Hippocampal formation (tissue), 2 donors: ENCODE measurements around the gene RFTN1.
A peak's percentile ranks its signal among the peaks of the same experiment; 100 is the strongest.

ENCODE experiments used
- DNase-seq, 2 donors: peaks; one replicate each; lab custom pipeline; 2025; lab: John Stamatoyannopoulos, UW

Gene RFTN1

DNA sequence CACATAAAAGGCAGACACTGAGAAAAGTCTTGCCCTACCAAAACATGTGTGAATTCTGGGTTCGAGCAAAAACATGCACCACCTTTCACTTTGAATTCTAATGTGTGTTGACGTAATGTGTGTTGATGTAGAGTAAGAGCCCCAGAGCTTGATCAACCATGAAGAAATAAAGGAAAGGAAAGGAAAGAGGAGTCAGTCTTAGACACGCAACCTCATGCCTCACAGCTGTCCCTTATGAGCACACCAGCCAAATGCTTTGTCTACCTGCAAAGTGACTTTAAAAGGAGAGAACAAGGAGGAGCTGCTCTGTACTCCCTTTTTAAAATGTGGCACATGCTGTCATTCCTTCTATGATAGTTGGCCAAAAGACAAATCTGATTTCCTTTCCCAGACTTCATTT is 80.8 kb downstream of the RFTN1 start:
- DNase-seq = no peak

DNA sequence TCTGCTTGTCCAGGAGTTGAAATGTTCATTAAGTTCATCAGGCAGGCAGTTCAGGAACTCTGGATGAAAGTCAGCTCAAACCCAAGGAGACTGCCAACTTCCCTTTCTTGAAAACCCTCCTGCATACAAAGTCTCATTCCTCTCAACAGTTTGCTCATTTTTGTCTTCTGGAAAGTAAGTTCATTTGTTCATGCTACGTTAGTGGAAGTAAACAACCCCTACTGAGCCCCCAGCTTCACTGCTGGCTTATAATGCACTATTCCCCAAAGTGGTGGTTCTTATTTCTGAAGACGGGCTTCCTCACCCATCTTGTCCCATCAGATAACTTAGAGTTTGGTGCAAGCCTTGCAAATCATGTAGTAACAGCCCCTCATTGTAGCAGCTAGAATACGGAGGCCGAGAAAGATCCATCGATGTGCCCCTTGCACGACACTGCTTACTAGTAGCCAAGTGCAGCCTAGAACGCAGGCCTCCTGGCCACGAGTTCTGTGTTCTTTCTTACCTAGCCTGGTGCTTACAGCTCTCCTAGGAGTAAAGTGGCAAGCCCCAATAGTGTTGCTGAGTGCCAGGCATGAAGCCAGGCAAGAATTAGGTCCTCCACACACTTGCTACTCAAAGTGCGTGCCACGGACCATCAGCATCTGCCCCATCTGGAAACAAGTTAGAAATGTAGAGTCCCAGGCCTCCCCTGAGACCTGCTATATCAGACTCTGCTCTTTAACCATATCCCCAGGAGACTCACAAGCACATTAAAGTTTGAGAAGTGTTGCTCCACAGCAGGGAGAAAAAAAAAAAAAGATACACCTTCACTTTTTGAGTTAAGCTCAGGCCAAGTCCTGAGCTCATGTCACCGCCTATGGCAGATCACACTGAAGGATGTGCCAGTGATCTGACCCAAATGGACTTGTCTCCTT is 82.5 kb downstream of the RFTN1 start:
- peak in 1 of 2 donors; percentile 41 for DNase-seq

DNA sequence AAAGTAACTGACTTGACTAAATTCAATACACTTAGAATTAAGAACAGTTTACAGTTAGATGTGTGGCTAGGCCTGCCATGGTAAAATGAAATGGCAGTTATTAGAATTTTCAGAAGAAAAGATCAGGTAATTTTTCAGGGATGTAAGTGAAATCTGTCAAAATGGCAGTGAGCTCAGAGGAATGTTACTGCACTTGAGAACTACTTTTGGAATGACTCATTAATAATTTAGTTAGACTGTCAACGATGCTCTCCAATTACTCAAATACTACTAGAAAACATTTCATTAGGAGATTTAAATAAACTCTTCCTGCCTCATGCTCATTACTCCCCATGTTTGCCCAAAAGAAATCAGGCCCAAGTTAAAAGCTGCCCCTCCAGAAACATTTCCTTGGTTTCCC is 84.4 kb downstream of the RFTN1 start:
- DNase-seq = no peak

- DNase-seq = no peak
These were observed 84.9 kb downstream of the RFTN1 start for GRCh38 chr3:16428612-16429011.

DNA sequence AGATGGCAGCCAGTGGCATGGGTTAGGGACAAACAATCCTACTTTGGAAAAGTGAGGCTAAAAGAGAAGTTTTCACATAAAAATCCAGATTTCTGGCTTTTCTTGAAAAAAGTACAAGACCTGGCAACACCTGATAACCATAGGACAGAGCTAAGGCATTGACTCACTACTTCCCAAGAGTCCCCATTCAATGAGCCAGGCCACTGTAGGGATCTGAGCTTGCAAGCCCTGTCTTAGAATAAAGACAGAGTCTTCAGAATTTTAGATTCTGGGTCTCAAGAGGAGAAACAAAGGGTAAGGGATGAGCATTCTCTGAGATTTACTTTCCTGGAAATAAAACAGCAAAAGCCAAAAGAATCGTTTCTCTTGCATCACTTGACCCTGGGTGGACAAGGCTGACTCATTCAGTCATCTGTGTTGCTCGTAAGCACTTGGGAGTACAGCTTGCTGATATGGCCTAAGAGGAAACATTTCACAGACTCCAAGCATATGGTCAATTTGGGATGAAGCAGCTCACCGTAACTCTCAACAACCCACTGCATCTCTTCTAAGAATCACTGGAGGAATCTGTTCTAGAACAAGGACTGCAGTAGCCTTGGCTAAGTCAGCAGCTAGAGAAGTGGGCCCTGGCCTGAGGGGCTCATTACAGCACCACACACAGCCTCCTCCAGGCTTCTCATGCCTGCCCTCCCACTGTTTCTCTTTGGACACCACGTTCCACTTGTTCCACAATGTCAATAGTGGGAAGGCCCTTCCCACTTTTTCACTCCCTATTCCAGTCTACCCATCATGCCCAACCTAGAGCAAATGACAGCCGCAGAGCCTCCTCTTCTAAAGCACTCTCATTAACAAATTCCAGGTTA is 86.2 kb downstream of the RFTN1 start:
- no peak for DNase-seq

DNA sequence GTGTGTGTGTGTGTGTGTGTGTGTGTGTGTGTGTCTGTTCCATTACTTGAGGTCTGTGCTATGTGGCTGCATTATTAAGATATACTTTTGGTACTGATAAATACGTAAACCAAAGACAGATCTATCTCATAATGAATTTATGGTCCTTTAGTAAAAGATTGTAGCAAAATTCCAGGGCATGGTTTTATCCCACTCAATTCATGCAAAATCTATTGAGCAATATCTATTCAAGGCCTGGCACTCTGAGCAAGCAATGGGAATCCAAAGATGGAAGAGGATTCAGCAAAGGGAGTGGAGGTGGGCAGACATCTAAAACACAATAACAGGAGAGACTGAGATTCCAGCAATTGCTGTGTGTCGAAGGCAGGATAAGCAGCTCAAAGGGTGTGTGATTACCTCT is 86.8 kb downstream of the RFTN1 start:
- DNase-seq = no peak

DNA sequence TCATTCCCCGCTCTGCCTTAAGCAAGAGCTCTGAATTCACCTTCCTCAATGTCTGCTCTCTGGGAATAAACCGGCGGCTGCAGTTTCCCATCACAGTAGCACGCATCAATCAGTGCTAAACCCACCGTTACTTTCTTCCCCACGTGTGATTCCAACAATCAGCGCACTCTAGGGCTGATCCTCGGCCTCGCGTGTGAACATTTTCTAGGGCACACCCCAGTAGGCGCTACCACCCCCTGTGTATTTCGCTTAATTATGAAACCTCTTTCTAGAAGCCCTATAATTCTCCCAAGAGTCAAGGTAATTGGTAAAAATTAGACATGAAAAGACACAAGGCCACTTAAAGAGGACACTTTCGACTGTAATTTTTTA is 87.5 kb downstream of the RFTN1 start:
- DNase-seq = no peak

DNA sequence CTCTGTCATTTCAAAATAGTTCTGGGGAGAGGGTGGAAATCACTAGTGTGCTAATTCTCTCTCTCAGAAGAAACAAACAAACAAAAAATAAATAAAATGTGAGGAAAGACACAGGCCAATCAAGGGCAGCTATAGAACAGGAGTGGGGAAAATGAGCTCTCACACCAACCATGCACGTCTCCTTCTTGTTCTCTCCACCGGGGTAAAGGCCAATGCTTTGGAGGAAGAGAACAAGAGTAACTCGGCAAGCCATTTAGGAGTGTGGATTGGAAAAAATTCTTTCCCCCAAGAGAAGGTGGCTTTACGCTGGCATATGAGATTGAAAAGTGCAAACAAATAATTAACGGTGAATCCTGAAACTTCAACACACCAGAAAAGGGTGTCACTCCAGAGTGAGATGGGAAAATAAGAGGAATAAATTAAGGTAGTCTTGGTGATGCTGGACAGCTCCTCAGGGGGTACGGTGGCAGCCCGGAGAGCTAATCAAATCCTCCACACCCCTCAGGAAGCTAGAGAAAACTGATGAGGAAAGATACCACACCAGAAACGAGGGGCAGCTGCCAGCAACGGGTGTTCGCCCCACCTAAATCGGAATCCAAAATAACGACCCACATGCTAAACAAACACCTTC is 88.0 kb downstream of the RFTN1 start:
- no peak for DNase-seq

DNA sequence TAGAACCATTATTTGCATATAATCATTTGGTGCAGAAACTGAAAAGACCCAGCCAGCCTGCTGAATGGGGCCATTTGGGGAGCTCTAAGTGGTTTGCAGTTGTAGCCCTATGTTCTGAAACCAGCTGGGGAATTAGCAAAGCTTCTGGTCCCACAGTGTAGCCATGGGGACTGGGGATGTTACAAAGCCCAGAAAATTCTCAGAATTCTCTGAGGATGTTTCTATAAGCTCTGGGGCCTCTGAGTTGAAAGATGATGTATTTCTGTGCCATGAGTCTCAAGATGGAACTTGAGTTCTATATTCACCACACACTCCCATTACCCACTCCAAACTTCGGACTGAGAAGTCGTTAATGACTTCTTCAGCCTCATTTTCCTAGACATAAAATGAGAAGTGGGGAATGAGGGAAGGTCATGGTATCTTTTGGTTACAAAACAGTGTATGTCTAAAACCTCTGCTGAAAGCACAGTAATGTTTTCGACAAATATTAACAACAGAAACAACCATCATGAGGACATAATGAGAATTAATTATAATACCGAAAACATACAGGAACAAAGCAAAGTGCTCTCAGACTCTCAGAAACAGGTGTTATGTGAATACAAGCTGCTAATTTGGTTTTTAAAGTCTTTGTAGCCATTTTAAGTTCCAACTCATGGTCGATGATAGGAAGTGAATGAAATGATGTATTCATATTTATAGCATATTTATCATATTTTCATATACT is 89.4 kb downstream of the RFTN1 start:
- no peak for DNase-seq

GRCh38 chr3:16423298-16423697 is 90.2 kb downstream of the RFTN1 start:
- DNase-seq = no peak

DNA sequence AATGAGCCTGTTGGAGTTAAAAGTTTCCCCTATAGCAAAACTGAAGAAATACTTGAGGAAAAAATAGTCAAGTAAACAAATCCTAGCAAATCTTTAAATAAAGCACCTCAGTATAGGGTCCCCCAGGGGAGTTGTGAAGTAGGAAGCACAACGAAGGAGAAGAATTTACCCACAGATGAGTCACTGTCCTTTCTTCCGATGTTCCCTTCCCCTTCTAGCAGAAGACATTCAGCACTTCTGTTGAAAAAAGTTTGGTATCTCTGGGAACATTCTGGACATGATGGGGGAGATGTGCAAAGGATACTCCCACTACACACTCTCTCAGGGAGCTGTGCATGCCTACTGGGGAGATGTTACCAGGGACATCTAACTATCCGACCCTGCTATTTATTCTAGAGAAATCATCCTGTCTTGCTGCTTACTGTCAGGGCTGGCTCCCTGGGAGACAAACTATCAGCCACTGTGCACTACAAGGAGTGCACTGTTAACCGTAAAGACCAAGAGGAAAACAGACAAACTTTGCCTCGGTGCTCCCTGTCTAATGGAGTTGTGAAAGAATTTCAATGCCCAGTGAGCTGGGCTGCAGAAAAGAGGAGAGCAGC is 93.8 kb downstream of the RFTN1 start:
- no peak for DNase-seq

DNA sequence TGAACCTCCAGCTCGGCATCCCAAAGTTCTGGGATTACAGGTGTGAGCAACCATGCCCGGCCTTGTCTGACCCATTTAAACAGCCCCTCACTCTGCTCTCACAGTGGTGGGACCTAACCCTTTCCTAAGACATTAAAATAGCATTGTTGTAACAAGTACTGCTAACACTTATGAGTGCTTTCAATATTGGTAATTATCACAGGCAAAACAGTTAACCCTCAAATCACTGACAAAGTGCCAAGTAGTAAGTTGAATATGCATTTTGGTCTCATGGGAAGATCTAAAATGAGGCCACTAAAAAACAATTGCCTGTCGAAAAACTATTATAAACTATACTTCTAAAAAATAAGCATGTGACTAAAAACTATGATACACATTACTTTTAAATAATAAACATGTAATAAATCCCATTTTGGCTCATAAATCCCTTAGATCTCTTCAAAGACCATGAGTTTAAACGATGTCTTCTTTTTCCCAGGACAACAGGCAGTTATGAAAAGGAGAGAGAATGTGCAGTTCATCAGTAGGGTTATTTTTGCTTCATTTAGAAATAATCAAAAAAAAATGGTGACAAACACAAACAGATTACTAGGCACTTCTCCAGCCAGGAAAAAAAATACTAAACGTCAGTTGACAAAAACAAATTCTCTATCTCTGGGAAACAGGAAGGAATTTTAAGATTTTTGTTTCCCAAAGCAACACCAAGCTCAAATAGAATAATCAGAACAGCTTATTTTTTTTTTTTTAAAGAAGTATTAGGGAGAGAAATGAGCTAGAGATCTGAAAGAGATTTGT is 95.4 kb downstream of the RFTN1 start:
- no peak for DNase-seq

GRCh38 chr3:16415911-16416476 is 97.5 kb downstream of the RFTN1 start:
- DNase-seq = no peak

GRCh38 chr3:16413321-16413720 is 100.2 kb downstream of the RFTN1 start:
- no peak for DNase-seq

DNA sequence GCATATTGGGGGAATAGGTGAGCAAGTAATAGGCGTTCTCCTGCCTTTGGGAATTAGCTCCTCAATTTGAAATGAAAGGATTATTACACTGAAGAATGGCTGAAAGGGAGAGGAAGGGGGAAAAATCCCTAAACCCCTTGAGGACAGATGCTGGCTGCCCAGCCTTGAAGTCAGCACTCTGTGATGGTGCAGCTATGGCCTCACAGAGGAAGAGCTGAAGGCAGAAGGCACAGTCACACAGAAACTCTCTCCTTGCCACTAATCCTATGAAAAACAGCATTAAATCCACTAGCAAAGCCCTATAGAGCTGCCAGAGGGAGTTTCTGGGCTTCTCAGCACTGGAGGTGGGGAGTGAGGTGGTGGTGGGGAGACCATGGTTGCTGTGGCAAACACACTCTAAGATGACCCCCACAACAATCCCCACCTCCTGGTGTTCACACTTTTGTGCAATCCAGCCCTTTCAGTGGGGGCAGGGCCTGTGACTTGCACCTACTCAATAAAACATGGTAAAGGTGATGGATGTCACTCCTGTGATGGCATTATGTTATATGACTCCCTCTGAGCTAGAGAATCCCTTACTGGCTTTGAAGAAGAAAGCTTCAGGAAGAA is 101.2 kb downstream of the RFTN1 start:
- no peak for DNase-seq

DNA sequence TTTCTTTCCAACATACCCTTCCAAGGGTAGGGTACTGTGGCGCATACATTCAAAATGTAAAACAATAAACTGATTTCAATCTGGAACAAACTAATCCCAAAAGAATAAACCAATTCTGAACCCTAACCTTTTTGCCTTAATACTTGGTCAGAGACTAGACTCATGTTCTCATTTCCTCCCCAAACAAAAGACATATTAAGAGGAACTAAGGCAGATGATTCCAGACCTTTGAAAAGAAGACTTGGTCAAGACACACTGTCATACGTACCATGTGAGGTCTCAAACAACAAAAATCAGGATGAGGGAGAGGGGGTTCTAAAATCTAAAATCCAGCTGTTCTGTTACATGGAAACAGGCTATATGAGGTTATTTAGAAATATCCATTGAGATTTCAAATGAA is 102.1 kb downstream of the RFTN1 start:
- DNase-seq = no peak

- no peak for DNase-seq
These were observed 102.8 kb downstream of the RFTN1 start for GRCh38 chr3:16410659-16411058.

- no peak for DNase-seq
These were observed 104.5 kb downstream of the RFTN1 start for GRCh38 chr3:16409032-16409431.

- no peak for DNase-seq
These were observed 106.1 kb downstream of the RFTN1 start for GRCh38 chr3:16407366-16407765.

DNA sequence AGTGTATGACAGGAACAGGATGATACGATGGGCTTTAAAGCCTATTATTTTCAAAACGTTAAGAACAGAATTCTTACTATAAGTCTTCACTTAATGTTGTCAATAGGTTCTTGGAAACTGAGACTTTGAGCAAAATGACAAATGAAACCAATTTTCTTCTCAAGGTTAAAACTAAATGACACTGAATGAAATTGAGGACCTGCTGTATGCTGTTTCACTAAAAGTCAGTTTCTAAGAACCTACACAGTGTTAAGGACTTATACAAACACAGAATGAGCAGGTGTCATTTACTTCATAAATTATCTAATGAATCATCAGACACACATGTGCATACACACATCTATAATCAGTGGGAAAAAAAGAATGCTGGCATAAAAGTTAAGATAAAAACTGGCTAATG is 106.9 kb downstream of the RFTN1 start:
- DNase-seq = no peak
